GM21390 (cell line): ENCODE results near the gene TAS2R40.

ENCODE experiments used
- ATAC-seq: cut with Tn5 transposase; IDR thresholded peaks from one replicate; pipeline ENCODE4 v1.9.1; 2021; ENCODE audit not compliant: unreplicated experiment

TAS2R40 gene

DNA sequence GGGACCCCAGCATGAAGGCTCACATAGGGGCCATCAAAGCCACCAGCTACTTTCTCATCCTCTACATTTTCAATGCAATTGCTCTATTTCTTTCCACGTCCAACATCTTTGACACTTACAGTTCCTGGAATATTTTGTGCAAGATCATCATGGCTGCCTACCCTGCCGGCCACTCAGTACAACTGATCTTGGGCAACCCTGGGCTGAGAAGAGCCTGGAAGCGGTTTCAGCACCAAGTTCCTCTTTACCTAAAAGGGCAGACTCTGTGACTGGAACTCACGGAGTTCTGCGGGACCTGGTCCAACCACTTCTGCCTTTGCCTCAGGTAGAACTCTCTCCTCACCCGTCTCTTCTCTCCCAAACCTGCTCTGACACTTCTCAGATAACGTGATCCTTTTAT lies 945 bp downstream of the TAS2R40 start:
- ATAC-seq = no peak

DNA sequence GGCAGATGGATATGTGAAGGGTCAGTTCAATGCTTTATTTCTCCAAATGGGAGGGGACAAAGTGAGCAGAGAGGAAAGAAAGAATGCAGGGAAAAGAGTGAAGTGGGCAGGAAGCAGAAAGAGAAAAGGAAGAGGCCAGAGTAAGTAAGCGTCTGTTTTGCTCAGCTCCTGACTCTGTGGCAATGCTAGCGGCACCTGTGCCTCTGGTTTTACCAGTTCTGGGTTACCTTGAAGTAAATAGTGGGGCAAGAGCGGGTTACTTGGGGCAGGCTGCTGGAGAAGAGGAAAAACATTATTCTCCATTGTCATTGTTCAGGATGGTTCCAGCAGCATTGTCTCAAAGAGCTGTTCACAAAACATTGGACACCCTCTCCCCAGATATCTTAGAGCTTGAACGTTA lies 1.9 kb downstream of the TAS2R40 start:
- ATAC-seq = no peak

DNA sequence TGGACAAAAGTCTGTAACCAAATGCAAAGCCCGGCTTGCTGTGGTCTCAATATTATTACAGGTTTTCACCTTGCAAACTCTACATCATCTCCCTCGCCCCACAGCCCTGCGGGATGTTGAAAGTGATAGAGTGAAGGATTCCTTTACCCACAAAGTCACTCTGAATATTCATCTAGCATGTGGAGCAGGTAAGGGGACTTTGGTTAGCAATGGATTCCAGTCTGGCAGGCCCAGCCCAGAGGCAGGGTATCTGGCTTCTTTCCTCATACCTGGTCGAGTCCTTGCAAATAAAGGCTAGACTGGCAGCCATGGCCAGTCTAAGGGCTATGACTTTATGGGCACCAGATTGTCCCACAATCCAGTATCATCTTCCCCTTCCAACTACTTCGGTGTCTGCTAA lies 3.2 kb downstream of the TAS2R40 start:
- ATAC-seq = no peak

DNA sequence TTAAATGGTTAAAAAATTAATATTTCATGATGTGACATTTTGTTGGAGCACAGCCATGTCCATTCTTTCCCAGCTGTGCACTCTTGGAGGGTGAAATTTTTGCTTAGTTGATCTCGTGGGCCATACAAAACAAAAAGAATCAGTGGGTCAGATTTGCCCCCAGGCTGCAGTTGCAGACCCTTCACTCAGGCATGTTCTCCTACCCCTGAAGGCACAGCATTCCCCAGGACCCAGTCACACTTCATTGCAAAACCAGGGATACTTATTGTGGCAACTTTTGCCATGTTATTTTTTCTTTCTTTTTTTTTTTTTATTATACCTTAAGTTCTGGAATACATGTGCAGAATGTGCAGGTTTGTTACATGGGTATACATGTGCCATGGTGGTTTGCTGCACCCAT lies 6.0 kb downstream of the TAS2R40 start:
- no peak for ATAC-seq

DNA sequence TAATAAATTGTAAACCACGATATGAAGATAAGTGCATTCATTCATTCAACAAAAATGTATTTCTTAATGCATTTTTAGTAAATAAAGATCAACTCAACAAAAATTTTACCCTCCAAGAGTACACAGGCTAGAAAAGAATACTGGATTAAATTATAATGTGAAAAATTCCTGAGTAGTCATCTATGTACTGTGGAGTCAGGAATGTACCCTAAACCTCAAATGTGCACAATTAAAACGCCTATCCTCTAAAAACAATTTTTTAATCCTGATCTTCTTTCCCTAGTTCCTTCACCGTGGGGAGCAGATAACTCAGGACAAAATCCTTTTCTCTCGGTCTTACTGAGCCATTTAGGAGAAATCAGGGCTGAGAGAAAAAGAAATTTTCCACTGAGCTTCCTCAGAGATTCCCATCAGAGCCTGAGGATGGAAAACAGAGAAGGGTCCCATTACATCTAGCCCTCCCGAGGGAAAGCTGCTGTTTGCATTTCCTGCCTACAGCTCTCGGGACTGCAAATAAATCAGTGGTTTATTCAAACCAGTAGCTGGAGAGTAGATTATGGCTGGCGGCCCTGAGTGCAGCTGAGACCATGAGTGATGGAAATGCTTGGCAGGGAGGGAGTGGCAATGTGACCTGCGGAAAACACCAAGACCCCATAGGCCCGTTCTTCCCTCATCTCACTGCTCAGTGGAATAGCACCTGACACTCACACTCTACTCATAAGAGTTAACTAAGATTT lies 7.4 kb downstream of the TAS2R40 start:
- no peak for ATAC-seq

DNA sequence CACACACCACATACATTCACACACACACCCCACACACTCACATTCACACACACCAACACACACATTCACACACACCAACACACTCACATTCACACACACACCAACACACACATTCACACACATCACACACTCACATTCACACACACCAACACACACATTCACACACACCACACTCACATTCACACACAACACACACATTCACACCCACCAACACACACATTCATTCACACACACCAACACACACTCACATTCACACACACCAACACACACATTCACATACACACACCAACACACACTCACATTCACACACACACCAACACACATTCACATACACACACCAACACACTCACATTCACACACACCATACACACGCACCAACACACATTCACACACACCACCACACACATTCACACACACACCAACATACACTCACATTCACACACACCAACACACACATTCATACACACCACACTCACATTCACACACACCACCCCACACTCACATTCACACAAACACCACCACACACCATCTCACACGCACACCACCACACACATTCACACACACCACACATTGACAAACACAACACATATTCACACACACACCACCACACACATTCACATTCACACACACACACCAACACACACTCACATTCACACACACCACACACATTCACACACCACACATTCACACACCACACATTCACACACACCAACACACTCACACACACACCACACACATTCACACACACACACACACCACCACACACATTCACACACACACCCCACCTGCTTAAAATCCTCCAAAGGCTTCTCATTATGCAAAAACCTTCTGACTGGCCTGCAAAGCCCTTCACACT lies 9.0 kb downstream of the TAS2R40 start:
- no peak for ATAC-seq

DNA sequence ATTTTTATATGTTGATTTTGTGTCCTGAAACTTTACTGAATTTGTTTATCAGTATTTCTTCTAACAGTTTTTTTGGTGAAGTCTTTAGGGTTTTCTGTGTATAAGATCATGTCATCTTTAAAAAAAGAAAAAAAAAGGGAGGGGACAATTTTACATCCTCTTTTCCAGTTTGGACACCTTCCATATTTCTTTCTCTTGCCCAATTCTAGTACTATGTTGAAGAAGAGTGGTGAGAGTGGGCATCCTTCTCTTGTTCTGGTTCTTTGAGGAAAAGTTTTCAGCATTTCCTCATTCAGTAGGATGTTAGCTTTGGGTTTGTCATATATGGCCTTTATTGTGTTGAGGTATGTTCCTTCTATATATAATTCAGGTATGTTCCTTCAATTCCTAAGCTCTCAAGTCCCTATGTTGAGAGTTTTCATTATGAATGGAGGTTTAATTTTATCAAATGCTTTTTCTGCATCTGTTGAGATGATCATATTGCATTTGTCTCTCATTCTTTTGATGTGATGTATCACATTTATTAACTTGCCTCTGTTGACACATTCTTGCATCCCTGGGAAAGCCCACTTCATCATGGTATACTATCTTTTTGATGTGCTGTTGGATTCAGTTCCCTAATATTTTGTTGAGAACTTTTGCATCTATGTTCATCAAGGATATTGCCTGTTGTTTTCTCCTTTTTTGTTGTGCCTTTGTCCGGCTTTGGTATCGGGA lies 12.1 kb downstream of the TAS2R40 start:
- ATAC-seq = no peak

DNA sequence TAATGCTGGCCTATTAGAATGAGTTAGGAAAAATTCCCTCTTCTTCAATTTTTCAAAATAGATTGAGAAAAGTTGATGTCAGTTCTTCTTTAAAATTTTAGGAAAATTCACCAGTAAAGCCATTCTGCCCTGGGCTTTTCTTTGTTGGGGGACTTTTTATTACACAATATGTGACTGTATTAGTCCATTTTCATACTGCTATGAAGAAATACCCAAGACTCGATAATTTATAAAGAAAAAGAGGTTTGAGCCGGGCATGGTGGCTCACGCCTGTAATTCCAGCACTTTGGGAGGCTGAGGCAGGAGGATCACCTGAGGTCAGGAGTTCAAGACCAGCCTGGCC lies 12.7 kb downstream of the TAS2R40 start:
- no peak for ATAC-seq

DNA sequence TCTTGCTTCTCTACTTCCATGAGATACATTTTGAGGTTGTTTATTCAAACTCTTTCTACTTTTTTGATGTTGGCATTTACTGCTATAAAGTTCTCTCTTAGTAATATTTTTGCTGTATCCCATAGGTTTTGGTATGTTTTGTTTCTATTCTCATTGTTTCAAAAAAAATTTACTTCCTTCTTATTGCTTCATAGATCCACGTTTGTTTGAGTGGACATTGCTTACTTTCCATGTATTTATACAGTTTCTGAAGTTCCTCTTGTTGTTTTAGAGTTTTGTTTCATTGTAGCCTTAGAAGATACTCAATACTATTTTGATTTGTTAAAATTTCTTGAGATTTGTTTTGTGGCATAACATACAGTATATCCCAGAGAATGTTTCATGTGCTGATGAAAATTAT lies 13.7 kb downstream of the TAS2R40 start:
- no peak for ATAC-seq

DNA sequence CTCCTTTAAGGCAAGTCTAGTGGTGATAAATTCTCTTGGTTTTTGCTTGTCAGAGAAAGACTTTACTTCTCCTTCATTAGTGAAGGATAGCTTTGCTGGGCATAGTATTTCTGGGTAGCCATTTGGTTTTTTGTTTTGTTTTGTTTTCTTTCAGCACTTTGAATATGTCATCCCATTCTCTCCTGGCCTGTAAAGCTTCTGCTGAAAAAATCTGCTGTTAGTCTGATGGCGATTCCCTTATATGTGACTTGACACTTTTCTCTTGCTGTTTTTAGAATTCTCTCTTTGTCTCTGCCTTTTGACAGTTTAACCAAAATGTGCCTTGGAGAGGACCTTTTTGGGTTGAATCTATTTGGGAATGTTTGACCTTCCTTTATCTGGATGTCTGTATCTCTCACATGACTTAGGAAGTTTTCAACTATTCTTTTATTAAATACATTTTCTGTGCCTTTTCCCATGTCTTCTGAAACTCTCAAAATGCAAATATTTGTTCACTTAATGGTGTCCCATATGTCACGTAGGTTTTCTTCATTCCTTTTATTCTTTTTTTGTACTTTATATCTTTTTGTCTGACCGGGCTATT lies 14.7 kb downstream of the TAS2R40 start:
- no peak for ATAC-seq

DNA sequence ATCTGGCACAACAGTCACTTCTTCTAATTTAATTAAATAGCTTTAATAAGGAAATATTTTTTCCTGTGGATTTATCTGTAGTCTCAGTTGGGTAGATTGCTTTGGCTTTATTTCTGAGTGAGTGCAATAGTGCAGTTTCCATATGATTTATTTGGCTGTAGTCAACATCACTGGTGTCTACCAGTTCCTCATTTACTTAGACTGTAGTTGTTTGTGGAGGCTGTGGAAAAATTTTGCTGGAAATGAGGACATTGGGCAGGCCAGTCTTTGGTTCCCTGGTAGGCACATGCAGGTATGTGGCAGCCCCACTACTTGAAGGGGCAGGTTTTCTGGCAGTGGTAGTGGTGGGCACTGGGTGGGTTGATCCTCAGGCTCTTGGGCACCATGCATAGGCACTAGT lies 15.5 kb downstream of the TAS2R40 start:
- ATAC-seq = no peak

DNA sequence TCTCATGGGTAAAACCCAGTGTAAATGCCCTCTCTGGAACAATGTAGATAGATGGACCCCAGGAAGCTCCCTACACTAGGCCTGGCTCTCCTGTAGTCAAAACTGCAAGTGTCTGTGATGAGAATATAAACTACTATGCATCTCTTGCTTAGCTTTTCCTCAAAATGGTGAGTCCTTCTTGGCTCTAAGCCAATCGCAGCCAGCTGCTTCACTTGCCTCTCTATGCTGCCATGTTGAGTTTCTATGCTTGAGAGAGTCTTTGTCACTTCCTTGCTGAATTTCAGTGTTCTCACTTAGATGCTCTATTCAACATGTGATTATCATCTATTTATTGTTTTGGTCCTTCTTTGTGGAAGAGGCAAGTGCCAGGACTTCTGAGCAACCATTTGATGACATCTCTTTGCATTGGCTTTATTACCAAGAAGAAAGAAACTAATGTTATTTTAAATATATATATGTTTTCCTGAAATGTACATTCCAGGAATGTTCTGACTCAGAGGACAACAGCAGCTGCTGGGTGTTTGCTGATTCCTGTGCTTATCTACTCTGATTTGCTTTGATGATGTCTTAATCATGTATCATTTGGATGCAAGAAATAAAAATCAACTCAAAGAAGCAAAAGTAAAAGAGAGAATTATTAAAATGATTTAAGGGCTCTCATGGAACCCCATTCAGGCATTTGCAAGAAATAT lies 16.6 kb downstream of the TAS2R40 start:
- no peak for ATAC-seq

DNA sequence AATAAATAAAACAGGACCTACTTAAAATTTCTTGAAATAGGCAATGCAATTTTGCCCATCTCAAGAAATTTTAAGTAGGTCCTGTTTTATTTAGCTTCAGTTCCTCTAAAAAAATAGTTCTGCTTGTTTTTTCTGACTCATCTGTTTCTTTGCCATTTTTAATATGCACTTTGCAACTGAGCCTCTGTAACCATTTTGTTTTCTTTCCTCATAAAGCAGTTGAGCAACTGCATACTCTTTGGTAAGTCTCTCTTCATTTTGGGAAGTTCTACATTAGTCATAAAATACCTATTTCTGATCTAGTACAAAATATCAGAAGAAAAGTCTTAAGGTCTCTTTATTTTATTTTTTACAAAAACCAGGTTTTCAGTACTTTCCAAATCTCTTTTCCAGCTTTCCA lies 18.0 kb downstream of the TAS2R40 start:
- no peak for ATAC-seq

DNA sequence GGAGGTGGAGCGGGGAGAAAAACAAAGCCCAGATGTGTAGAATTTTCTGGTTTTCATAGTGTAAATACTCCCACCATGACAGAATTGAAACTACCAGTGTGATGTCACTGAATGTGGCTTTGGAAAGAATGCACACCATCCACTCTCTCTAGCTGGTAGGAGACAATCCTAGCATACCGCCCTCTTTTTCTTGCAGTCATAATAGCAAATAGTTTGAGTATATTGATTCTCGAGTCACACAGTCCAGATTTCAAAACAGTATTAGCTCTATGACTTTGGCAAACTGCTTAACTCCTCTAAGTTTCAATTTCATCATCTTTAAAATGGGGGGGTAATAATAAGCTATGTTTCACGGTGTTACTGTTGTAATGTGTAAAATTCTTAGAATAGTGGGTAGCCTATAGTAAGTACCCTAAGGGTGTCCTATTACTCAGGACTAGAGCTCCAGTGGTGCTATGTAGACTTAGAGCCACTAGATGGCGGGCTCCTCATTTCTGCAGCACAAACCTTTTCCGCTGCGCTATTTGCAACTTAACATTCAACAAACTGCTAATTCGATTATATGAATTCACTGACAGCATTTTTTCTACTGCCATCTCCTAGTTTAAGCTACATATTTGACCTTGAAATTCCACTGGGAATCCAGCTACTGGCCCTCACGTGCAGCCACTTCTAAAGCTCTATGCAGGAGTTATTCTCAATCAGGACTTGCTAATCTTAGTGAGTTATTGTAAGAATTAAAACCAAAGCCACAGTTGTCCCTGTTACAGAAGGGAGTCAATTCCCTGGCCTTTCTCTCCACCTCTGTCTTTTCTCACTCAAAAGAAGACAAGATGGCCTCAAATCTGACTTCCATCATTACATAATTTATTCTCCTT lies 18.7 kb downstream of the TAS2R40 start:
- ATAC-seq = peak; percentile 97

DNA sequence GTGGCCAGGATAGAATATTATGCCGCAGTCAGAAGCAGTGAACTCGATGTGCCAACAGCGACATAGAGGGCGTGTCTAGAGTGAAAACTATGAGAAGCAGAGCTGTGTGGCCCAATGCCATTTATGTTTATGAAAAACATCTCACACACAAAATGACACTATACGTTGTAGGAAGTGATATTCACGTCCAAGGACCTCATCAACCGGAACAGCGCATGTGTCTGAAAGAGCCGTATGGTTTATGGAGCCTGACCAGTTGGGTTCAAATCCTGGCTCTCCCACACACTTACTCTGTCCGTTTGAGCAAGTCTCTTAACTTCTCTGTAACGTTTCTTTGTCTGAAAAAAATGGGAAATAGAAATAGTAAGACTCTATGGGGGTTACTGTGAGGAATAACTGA lies 20.5 kb downstream of the TAS2R40 start:
- no peak for ATAC-seq

DNA sequence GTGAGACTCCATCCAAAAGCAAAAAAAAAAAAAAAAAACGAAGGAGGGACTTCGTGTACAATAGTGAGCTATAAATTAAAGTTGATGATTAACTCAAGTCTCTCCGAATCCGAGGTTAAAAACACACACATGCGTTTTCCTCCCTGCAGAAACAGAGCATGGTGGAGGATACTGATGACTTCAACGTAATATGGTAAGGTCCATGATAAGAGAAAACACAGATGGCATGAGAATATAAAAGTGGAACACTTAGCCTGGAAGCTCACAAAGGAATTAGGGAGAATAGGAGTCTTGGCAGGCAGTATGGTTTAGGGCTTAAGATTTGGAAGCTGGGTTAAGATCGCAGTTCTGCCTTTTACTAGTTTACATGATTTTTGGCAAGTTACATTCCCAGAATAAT lies 21.3 kb downstream of the TAS2R40 start:
- ATAC-seq = no peak

DNA sequence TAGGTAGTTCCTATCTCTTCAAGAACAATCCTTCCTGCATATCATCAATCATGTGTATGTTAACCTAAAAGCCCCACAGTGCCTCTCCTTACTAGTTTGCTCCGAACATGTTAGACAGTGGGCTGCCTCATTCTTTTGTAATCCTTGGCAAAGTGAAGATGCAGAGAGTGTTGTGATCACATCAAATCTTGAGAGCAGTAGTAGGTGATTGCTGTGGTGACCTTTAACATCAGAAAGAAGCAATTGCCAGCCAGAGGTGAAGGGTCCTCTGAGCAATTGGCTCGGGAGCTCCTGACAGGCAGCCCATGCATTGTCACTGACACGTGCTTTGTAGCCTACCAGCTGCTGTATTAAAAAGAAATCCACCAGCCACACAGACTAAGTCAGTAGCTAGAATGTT lies 21.8 kb downstream of the TAS2R40 start:
- no peak for ATAC-seq

DNA sequence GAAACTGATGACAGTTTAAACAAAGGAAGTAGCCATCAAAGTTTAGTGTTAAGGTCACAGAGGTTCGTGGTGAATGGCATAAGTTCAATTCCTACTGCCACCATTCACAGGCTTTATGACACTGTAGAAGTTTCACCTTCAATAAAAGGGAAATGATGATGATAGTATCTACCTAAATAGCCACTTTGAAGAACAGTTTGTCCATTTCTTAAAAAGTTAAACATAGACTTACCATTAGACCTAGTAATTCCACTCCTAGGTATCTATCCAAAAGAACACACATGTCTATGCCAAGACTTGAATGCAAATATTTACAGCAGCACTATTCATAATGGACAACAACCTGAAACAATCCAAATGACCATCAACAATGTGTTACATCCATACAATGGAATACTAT lies 22.5 kb downstream of the TAS2R40 start:
- no peak for ATAC-seq

DNA sequence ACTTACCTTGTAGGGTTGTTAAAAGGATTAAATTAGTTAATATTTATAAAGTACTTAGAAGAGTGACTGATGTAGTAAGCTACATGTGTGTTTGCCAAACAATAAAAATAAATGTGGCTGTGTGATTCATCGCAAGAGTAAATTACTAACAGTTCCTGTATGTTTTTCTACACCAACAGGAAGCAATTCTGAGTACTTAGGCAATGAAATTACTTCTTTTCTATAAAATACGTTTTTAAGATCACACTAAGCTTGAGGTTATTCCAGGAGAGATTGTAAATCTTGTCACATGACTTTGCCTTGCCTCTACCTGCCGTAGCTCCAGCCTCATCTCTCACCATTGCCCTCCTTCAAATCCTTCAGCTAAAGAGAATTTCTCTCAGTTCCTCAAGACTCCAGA lies 23.3 kb downstream of the TAS2R40 start:
- ATAC-seq = no peak

DNA sequence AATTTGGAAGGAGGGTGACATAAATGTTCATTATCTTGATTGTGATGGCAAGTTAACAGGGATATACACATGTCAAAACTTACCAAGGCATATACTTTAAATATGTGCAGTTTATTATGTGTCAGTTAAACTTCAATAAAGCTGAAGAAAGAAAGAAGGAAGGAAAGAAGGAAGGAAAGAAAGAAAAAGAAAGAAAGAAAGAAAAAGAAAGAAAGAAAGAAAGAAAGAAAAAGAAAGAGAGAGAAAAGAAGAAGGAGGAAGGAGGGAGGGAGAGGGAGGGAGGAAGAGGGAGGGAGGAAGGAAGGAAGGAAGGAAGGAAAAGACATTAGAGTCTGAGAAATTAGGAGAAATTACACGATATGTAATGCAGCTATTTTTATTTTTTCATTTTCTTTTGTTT lies 25.5 kb downstream of the TAS2R40 start:
- no peak for ATAC-seq
